ENCODE results near the gene ARL2.
"Not testable (repeated sequence)": the region's sequence is repeated elsewhere in the genome, so short reads cannot be mapped to it uniquely, and the experiment has no call there.

ARL2 gene

DNA sequence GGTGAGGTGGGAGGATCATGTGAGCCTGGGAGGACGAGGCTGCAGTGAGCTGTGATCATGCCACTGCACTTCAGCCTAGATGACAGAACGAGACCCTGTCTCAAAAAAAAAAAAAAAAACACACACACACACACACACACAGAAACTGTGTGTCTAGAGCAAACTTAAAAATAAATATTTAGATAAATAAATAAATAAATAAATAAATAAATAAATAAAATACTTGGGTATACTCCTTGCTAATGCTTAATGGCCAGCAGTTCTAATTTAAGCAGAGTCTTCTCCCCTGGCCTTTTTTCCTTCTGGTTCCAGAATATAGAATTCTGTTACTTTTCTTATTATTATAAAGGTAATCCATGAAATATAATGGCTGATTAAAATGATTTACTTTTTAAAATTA is 5.1 kb upstream of the ARL2 start:
- no peak for DNase-seq

DNA sequence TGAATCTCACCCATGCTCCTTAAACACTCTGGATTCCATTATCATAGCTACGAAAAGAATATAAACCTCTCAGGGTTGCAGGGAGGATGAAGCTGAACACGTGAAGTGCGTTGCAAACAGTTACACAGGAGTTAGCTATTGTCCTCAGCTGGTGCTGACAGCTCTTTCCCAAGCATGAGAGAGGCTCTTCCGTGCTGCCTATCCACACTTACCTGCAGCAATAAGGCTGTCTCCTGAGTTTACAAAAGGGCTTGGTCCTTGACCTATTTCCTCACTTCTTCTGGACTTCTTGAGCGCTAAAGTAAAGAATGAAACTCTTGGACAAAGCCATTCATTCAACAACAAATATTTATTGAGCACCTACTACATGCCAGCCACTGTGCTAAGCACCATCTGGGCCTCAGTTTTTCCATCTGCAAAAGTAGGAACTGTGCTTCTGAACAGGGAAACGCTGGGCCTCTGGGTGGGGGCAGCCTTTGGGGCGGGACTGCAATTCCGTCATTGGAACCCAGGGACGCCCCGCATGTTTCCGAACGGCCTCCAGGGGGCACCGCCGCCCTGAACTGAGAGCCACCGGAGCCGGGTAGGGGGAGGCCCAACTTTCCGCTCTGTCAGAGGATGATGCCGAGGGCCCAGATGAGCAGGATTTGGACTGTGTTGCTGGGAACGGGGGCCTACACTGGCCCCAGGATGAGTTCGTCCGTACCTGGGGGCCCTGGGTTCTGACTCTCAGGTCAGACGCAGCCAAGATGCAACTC is 651 bp upstream of the ARL2 start:
- peak; percentile 76 to 92 for DNase-seq

DNA sequence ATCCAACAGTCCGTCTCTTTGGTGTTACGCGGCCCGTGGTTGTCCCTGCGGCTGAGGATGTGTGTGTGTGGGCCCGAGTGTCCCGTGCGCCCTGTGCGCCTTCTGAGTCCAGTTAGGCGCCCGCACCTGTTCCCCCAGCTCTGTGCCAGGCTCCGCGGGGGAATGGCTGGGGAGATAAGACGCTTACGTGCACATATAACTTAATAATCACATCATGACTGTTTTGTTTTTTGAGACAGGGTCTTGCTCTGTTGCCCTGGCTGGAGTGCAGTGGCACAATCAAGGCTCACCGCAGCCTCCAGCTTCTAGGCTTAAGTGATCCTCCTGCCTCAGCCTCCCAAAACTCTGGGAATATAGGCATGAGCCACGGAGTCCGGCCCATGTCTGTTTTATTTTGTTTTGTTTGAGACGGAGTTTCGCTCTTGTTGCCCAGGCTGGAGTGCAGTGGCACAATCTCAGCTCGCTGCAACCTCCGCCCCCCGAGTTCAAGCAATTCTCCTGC is 817 bp downstream of the ARL2 start:
- DNase-seq = no peak

DNA sequence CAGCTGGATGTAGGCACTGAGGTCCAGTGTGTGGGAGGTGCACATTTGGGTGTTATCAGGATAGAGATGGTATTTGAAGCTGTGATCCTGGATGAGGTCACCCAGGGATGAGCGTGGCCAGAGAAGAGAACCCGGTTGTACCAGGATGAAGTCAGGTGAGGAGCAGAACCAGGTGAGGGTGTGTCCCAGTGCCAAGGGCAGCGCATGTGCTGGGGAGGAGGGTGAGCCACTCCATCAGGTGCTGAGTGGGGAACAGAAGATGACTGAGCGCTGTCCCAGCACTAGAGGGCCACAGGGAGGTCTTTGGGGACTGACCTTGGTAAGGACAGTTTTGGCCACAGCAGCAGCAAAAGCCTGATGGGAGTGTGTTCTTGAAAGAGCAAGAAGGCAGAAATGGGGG is 2.7 kb downstream of the ARL2 start:
- DNase-seq = no peak

DNA sequence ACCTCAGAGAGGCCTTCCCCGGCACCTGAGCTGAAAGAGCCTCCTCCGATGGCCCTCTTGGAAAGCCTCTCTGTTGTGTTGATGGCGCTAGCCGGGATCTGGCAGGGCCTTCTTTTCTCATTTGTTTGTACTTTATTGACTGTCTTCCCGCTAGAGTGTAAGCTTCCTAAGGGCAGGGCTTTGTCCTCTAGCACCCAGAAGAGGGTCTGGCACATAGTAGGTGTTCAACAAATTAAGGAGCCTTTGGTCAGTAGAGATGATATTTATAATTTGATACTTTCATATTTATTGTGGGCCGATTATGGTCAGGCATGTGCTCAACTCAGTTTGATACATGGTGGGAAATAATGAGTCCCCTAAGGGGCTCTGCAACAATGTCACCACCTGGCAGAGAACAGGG is 4.0 kb downstream of the ARL2 start:
- no peak for DNase-seq

DNA sequence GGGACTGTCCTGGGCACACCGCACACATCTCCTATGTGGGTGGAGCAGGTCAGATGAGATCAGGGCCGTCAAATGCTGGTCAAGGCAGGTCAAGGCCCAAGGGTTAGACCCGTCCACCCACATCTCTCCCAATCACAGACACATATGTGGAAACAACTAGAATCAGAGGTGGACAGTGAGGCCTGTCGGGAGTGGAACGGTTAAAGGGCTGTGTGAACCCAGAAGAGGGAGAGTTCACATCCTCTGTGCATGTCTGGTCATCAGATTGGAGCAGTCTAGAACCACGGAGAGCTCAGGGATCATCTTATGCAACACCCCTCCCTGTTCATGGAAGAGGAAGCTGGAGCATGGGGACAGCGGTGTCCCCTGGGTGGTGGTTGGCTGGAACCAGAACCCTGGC is 5.9 kb downstream of the ARL2 start:
- no peak for DNase-seq

DNA sequence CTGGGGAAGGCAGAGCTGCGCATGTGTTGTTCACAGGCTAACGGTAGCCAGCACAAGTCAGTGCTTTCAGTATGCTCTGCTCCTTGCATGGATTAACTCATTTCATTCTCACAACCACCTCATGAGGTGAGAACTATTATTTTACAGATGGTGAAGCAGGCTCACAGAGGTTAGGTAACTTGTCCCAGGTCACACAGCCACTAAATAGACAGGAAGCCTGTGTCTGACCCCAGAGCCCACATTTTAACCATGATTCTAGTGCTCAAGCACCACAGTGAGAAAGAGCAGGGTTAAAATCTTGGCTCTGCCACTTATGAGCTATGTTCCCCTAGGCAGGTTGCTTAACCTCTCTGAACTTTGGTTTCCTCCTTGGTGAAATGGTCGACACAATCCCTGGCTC is 7.0 kb downstream of the ARL2 start:
- no peak for DNase-seq

DNA sequence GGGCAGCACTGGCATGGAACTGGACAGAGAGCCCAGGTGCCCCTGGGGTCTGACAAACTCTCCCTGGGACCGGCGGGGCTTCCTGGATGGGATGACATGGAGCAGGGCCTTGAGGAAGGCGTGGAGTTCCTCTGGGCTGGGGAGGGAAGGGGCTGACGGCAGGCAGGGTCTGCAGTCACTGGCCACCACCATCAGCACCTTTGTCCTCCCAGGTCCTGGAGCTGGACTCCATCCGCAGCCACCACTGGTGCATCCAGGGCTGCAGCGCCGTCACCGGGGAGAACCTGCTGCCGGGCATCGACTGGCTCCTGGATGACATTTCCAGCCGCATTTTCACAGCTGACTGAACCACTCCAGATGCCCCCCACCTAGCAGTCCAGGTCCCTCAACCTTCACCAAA is 7.5 kb downstream of the ARL2 start:
- no peak for DNase-seq

DNA sequence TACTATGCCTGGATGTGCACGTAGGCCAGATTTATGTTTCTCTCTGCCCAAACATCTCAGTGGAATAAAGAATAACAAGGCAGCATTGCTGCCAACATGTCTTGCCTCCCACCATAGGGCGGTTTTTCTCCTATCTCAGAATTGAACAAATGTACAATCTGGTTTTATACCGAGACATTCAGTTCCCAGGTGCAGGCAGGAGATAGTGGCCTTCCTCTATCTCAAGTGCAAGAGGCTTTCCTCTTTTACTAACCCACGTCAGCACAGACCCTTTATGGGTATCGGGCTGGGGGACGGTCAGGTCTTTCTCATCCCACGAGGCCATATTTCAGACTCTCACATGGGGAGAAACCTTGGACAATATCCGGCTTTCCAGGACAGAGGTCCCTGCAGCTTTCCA is 9.5 kb downstream of the ARL2 start:
- DNase-seq = not testable (repeated sequence)

DNA sequence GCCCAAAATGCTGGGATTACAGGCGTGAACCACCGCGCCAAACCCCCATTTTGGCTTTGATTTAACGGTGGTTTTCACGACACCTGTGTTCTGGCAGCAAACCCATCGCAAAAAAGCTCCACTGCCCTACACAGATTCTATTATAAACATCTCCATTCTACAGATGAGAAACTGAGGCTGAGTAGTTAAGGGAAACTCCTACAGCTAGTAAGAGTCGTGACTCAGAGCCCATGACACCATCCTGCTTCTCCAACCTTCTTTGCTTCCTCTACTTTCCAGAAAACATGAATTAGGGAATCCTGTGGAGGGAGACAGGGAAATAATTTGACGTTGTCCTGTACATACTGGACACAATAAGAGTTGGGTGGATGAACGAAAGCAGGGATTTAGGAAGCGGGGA is 12.8 kb downstream of the ARL2 start:
- DNase-seq = no peak

DNA sequence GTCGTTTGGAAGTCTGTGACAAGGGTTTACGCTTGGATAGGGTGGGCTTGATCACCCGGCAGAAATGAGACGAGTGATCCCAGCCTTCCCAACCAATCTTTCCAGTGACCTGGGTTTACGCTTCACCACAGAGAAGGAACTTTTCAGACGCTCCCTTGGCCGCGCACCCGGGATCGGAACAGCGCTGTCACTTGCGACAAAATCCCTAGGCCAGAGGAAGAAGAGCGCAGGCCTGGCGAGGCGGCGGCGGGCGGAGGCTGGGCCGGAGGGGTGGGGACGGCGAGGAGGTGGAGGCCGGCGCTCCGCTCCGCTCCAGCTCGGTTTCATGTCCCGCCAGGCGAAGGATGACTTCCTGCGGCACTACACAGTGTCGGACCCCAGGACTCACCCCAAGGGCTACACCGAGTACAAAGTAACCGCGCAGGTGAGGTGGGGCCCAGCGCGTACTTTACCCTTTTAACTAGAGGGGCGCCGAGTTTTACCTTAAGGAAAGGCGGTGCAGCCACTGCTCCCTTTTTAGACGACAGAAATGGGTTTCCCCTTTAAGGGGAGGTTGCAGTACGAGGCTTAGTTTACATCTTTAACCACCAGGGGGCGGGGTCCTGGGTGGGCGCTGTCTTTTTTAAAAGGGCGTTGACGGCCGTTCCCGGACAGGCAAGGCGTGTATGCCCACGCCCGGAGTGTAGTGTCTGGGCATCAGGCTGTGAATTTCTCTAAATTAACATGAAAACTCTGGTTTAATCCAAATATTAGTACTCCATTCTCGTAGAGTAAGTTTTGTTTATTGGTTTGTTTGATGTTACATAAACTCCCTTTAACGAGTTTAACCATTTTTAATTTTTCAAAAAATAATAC is 13.5 kb downstream of the ARL2 start, which contains the start of gene SNX15:
TSS of gene SNX15 (plus strand) at position 227 of the 855 bp plus-strand sequence. CDS start at position 326, 99 bp downstream.
- peak; percentile 96 to 98 for DNase-seq

DNA sequence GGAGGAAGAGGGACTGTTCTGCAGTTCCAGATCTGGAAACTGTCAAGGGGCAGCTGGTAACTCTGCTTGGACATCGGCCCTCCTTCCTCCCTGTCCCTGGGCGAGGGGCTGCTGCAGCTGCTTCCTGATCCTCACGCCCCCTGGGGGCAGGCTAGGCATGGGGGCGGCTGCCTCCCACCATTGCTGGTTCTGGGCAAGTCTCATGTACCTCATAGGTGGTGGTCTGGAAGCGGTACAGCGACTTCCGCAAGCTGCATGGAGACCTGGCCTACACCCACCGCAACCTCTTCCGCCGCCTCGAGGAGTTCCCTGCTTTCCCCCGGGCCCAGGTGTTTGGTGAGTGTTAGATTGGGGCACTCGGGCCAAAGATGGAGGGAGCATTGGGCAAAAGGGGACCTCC is 18.3 kb downstream of the ARL2 start:
- no peak for DNase-seq

DNA sequence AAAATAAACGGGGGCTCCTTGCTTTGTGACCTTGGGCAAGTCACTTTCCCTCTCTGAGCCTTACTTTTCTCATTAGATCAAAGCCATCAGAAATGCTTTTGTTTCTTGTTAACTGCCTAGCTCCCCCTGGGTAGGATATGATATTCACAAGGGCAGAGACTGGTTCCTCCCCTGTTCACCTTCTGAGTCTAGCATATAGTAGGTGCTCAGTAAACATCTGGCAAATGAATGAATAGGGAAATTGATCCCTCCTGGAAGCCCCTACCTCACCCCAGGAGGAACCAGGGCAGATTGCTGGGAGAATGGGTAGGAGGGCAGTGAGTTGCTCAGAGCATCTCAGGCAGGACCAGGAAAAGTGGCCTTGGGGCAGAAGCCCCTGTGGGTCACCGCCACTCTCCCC is 20.5 kb downstream of the ARL2 start:
- DNase-seq = no peak

DNA sequence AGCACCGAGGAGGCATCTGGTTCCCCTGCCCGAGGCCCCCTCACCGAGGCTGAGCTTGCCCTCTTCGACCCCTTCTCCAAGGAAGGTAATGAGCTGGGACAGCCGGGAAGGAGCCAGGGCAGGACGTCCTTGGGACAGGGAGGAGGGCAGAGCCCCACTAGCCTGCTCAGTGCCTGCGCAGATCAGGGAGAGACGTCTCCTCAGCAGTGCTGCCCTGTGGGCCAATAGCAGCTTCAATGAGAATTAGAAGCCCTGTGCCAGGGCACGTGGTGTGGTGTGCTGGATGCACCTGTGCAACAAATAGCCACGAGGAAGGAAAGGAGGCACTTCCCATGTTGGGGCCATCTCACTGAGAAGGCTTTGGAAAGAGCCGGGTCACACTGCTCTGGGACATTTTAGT is 21.6 kb downstream of the ARL2 start:
- no peak for DNase-seq

DNA sequence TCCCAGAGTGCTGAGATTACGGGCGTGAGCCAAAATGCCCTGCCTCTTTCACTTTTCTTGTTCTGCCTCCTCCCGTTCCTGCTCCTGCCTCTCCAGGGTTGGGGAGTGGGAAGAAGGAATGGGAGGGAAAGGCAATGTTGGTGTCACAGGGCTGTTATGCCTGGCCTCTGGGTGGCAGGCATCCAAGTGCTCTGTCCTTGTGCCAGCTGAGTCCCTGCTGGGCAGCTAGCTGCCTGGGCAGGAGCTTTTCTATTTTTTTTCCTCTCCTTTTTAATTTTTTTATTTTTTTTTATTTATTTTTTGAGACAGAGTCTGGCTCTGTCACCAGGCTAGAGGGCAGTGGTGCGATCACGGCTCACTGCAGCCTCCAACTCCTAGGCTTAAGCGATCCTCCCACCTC is 23.0 kb downstream of the ARL2 start:
- peak in 1 of 2 experiments; percentile 65 for DNase-seq

DNA sequence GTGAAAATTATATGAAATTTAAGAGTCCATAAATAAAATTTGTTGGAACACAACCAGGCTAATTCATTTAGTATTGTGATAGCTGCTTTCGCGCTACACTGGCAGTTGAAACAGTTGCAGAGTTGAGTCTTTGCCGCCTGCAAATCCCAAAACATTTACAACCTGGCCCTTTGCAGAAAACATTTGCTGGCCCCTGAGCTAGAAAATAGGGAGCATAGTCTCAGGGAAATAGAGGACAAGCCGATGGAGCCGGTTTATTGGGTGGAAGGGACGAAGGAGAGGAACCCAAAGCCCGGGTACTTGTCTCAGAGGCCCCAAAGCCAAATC is 26.5 kb downstream of the ARL2 start:
- DNase-seq = no peak

DNA sequence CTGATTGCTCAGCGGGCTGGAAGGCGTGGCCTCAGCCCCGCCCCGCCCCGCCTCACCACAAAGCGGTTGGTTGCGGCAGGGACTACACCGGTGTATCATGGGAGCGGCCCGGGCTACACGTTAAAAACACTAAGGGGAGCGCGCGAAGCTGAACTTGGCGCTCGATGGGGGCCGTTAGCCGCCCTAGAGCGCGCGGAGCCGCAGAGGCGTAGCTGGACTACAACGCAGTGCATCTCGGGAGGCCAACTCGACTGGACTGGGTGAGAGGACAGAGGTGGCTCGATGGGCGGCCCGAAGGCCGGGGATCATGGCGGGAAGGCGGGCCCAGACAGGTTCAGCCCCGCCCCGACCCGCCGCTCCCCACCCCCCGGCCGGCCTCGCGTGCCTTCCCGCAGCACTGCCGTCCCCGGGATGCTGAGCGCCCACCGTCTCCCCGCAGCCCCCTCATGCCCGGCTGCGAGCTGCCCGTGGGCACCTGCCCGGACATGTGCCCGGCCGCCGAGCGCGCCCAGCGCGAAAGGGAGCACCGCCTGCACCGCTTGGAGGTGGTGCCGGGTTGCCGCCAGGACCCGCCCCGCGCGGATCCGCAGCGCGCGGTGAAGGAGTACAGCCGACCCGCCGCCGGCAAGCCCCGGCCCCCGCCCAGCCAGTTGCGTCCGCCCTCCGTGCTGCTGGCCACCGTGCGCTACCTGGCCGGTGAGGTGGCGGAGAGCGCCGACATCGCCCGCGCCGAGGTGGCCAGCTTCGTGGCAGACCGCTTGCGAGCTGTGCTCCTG is 27.1 kb downstream of the ARL2 start, which contains the start of gene SAC3D1:
TSS of gene SAC3D1 (plus strand) at position 364 of the 776 bp plus-strand sequence. CDS start at position 447, 83 bp downstream.
- peak; percentile 94 to 99 for DNase-seq

DNA sequence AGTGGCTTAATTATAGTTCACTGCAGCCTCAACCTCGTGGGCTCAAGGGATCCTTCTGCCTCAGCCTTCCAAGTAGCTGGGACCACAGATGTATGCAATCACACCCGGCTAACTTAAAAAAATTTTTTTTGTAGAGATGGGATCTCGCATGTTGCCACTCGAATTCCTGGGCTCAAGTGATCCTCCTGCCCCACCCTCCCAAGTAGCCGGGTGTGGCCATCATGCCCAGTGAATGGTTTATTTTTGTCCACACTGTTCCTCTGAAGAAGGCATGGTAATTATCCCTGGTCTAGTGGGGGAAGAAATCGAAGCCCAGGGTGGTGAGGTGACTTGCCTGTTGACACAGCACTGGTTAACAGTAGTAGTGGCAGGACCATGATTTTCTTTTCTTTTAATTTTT is 28.9 kb downstream of the ARL2 start:
- DNase-seq = no peak

DNA sequence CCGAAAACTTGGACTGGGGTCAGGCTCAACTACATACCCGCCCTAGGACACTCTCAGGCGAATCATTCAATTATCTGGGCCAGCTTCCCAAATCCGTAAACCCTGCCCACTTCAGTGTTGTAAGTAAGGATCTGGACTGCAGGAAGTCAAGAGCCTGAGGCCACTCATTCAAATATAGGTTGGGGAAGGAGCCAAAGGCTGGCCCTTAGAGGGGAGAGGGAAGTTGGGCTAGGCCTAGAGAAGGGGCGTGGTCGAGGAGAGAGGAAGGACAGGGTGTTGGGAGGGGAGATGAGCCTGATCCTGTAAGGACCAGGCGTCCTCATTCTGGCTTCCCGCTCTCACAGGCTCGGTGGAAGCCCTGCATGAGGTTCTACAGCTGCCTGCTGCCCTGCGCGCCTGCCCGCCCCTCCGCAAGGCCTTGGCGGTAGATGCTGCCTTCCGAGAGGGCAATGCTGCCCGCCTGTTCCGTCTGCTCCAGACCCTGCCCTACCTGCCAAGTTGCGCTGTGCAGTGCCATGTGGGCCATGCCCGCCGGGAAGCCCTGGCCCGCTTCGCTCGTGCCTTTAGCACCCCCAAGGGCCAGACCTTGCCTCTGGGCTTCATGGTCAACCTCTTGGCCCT is 30.0 kb downstream of the ARL2 start:
- no peak for DNase-seq

DNA sequence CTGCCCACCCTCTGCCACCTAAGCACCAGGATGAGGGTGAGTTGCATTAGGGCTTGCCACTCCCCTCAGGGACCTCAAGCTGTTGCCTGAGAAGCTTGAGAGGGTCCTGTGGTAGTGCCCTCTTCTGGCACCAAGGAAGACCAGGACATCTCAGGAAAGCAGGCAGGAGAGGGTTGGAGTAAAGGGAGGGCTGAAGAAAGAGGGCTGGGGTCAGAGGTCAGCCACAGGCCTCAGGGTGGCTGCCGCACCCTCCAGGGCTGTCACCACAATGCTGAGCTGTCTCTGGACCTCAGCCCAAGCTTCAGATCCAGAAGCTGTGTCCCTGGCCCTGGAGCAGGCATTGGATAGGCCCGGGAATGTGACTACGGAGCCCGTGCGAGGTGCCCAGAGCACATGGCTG is 31.1 kb downstream of the ARL2 start:
- DNase-seq = no peak

DNA sequence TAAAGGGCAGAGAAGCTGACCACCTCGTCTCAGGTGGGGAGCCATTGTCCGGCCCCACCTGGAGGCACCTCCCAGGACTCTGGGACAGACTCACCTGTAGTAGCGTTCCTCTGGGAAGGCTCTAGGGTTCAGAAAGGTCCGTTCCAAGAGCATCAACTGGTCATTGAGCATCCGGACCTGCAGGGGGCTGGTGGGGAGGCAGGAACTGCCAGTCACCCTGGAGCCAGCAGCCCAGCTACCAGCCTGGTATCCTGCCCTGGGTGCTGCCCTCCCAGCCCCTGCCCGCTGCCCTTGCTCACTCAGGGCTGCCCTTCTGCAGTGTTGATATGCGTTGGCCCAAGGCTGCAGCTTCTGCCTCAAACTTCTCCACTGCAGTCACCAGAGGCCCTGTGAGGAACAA is 31.8 kb downstream of the ARL2 start:
- DNase-seq = no peak

DNA sequence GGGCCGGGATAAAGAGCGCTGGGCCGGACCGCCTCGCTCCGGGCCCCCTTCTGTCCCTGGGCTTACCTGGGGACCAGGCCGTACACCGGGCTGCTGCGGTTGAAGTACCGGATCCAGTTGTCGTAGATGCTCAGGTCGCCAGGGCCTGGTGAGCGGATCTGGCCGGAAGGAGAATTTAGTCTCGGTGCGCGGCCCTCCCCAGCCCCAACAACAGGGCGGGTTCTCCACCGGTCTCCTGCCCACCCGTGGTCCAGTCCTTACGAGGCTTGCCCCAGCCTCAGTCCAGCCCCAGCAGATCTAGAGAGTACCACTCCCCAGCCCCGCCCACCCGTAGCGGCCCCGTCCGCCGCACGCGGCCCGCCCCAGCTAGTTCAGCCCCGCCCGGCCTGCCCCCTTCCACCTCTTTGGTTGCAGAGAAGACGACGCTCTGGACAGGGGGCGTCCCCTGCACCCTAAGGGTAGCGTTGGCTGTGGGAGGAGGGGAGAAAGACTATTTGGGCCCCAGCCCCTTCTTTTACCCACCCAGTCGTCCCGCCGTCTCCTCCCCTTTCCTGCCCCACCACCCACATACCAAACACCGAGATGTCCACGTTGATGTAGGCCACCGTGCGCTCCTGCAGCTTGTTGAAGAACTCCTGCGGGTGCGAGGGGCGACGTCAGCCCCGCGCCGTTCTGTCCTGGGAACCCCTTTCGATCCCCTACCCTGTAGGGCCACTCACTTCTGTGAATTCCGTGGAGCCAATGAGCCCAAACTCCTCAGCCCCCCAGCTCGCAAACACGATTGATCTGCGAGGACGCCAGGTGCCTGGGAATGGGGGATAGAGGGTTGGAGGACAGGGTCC is 33.8 kb downstream of the ARL2 start:
- DNase-seq = no peak

Data from NCI-H446 (cell line).